ENCODE data around the gene CPEB2.
"Not testable (repeated sequence)": the region's sequence is repeated elsewhere in the genome, so short reads cannot be mapped to it uniquely, and the experiment has no call there.

Gene CPEB2

DNA sequence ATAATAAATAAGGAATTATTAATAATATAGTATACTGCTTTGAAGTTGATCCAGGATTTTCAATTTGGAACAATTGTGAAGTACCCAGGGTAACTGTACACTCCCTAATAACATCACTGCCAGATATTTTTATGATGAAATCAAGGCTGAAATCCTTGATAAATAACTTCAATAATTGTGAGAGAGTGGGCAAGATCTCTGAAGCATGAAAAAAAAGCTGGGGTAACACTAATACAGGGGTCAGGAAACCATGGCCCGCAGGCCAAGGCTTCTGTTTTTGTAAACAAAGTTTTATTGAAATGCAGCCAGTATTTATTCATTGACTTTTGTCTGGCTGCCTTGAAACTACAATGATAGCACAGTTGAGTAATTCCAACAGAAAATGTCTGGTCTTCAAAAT lies 41.6 kb downstream of the CPEB2 start:
- no peak for DNase-seq (ENCODE audit: low read depth)

DNA sequence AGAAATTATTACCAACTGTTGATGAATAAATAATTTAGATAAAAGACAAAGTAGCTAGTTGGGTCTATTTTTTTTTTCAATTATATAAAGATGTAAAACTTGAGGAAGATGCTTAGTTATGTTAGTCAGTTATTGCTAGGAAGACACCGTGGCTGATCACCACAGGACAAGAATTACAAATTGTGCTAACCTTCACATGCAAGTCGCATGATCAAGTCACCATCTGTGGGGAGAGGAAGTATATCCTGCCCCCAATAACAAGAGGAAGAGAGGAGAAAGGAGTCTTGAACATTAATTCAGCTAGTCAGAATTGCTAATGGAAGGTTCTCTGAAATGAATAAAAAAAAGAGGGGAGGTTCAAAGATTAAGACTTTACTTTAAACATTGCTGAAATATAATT lies 52.3 kb downstream of the CPEB2 start:
- no peak for DNase-seq (ENCODE audit: low read depth)

DNA sequence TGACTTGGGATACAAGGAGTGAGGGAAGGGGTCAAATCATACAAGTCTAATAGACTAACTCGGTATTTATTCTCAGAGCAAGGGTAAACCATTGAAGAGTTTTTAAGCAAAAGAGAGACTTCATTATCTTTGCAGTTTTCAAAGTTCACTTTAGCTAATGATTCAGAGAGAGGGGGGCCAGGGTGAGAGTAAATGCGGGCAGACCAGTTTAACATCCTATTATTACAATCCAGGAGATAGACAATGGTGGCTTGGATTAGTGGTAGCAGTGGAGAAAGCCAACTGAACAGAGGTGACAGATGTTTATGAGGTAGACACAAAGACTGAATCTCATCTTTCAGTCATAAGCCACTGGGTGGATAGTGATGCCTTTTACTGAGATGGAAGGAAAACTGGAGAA lies 57.9 kb downstream of the CPEB2 start:
- DNase-seq (ENCODE audit: low read depth) = no peak

- DNase-seq (ENCODE audit: low read depth) = no peak
Measured at GRCh38 chr4:15063341-15063740, 61.1 kb downstream of the CPEB2 start.

DNA sequence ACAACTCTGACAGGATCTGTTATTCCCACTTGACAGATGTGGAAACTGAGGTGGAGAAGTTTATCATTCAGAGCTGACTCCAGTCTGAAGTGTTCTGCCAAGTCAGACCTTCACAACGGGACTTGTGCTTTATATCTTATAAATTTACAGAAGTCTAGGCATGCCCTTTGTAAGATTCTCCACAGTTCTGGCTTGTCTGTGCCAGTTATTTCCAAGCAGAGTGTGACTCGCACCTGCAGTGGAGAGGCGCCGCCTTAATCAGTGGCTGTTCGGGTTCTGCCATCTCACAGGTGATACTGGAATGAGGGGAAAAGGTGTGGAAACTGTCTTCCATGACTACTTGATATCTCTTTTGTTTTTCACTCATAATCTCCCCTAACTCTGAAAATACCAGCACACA lies 63.2 kb downstream of the CPEB2 start:
- no peak for DNase-seq (ENCODE audit: low read depth)

- DNase-seq (ENCODE audit: low read depth) = no peak
Measured at GRCh38 chr4:15066140-15066539, 63.9 kb downstream of the CPEB2 start.

GRCh38 chr4:15068298-15068697 lies 66.0 kb downstream of the CPEB2 start:
- DNase-seq (ENCODE audit: low read depth) = no peak

DNA sequence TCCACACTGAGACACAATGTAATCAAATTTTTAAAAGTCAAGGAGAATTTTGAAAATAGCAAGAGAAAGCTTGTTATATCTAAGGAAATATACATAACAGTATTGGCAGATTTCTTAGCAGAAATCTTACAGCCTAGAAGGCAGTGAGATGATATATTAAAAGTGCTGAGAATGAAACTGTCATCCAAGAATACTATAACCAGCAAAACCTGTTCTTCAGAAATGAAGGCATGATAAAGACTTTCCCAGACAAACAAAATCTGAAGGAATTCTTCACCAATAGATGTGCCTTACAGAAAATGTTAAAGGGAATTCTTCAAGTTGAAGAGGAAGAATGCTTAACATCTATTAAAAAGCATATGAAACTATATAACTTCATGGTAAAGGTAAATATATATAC lies 73.6 kb downstream of the CPEB2 start:
- no peak for DNase-seq (ENCODE audit: low read depth)

DNA sequence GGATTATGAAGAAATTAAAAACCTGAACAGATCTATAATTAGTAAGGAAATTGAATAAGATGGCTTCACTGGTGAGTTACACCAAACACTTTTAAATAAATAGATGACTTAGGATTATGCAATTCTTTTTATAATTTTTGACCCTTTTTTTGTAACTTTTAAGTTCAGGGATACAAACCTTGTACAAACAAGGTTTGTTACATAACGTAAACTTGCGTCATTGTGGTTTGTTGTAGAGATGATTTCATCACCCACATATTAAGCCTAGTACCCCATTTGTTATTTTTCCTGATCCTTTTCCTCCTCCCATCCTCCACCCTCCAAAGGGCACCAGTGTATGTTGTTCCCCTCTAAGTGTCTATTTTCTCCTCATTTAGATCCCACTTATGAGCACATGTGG lies 75.7 kb downstream of the CPEB2 start:
- no peak for DNase-seq (ENCODE audit: low read depth)

DNA sequence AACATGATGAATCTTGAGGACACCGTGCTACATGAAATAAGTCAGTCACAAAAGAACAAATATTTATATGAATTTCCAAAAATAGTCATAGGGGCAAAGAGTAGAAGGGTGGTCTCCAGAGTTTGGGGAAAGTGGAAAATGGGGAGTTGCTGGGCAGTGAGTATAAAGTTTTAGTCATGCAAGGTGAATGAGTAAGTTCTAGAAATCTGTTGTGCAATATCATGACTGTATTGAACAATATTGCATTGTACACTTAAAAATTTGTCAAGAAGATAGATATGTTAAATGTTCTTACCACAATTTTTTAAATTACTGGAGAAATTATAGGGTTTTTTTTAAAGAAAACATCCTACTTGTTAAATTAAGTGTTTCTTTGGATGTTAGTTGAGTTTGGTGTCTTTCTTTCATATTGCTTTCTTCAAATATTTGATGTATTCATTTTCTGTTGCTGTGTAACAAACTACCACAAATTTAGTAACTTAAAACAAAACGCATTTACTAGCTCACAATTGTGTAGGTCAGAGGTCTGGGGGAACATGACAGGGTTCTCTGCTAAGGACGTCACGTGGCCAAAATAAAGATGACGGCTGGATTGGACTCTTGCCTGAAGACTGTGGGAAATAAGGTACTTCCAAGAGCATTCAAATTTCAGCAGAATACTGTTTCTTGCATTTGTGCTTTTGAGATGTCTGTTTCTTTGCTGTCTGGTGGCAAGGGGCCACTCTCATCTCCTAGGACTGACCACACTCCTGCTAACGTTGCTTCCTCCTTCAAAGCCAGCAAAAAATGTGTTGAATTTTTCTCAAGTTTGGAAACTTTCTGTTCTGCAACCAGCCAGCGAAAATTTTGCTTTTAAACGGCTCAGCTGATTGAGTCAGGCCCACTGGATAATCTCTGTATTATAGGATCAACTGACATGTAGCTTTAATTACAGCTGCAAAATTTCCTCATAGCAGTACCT lies 76.7 kb downstream of the CPEB2 start:
- DNase-seq (ENCODE audit: low read depth) = no peak

- DNase-seq (ENCODE audit: low read depth) = no peak
Measured at GRCh38 chr4:15084780-15085179, 82.5 kb downstream of the CPEB2 start.

- not testable (repeated sequence) for DNase-seq (ENCODE audit: low read depth)
Measured at GRCh38 chr4:15085762-15086161, 83.5 kb downstream of the CPEB2 start.

DNA sequence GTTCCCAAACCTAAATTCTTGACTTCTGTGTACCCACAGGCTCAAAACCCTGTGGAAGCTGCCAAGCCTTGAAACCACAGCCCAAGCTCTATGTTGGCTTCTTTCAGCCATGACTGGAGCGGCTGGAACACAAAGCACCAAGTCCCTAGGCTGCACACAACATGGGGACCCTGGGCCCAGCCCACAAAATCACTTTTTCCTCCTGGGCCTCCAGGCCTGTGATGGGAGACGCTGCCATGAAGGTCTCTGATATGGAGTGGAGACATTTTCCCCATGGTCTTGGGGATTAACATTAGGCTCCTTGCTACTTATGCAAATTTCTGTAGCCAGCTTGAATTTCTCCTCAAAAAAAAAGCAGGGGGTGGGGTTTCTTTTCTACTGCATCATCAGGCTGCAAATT lies 84.0 kb downstream of the CPEB2 start:
- not testable (repeated sequence) for DNase-seq (ENCODE audit: low read depth)

- no peak for DNase-seq (ENCODE audit: low read depth)
Measured at GRCh38 chr4:15088394-15089035, 86.2 kb downstream of the CPEB2 start.

DNA sequence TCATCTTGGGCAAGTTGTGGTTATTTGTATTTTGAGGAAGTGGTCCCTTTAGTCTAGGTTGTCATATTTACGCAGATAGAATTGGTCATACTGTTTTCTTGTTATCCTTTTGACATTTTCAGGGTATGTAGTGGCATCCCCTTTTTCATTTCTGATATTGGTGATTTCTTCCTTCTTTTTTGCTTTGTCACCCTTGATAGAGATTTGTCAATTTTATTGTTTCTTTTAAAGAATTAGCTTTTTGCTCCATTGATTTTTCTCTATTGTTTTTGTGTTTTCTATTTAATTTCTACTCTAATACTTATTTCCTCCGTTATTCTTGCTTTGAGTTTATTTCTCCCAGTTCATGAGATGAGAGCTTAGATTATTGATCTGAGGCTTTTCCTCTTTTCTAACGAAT lies 87.7 kb downstream of the CPEB2 start:
- no peak for DNase-seq (ENCODE audit: low read depth)

- no peak for DNase-seq (ENCODE audit: low read depth)
Measured at GRCh38 chr4:15100380-15100779, 98.1 kb downstream of the CPEB2 start.

GRCh38 chr4:15100994-15101695 lies 98.9 kb downstream of the CPEB2 start:
- no peak for DNase-seq (ENCODE audit: low read depth)

DNA sequence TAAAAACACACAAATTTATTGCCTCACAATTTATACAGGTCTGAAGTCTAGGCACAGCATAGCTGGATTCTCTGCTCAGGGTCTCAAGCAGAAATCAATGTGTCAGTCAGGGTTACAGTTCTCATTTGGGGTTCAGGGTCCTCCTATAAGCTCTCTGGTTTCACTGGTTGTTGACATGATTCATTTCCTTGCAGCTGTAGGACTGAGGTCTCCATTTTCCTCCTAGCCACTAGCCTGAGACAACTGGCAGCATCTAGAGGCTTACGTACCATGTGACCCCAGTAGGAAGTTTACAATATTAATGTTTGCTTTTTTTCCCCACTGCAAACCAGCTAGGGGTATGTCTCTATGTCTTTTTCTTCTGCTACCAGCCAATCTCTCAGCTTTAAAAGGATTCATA lies 102.5 kb downstream of the CPEB2 start:
- DNase-seq (ENCODE audit: low read depth) = no peak

DNA sequence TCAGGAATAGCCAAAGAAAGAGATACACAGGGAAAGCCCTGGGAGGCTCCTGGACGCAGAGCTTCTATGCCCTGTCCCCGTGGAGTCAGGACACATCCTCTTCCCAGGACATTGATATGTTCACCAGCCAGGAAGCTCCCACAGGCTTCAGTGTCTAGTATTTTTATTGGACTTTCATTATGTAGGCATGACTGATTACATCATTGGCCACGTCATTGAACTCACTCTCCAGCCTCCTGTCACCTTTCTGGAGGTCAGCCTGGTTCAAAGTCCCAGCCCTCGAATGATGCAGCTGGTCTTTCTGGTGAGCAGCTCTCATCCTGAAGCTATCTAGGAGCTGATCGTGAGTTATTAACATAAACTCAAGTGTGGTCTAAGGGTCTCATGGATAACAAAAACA lies 104.1 kb downstream of the CPEB2 start:
- DNase-seq (ENCODE audit: low read depth) = no peak

DNA sequence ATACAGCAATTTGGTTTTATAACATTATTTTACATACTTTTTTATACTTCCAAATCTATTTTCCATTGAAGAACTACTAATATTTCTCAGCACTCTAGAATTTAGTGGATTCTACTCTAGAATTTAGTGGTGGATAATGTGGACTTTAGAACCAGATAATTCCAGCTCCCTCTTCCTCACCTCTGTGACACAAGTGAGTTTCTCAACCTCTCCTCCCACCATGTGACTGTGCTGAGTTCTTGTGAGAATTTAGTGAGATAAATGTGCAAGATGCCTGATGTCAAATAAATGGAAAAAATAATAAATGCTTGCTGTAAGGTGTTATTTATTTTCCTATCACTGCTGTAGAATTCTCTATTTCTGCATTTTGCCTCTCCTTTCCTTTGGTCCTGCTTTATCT lies 107.3 kb downstream of the CPEB2 start:
- no peak for DNase-seq (ENCODE audit: low read depth)

DNA sequence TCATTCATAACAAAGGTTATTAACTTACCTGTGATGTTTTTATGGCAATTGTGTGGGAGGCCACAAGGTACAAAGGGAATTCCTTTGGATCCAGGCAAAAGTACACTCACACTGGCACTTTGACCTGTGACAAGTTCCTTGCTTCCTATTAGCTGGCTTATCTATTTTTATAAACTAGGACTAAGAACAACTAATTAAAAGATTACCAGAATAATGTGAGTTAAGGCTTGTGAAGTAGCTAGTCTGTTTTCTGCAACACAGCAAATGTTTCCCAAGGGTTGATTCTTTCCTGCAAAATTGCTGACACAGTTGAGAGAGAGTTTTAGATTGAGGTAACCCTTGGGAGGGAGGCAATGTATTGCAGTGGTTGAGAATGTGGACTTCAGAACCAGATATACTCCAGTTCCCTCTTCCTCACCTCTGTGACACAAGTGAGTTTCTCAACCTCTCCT lies 107.9 kb downstream of the CPEB2 start:
- no peak for DNase-seq (ENCODE audit: low read depth)

- DNase-seq (ENCODE audit: low read depth) = no peak
Measured at GRCh38 chr4:15116509-15117079, 114.3 kb downstream of the CPEB2 start.

Measured in activated T-cell treated with anti-CD3 and anti-CD28 coated beads for 1 hour (primary cell).